HG03432 (cell line): ENCODE measurements around the gene MCUR1.

Source experiments
- ATAC-seq: cut with Tn5 transposase; IDR thresholded peaks from one replicate; pipeline ENCODE4 v1.9.1; 2021; ENCODE audit warnings: mild to moderate bottlenecking, moderate library complexity; ENCODE audit not compliant: unreplicated experiment

MCUR1 gene

DNA sequence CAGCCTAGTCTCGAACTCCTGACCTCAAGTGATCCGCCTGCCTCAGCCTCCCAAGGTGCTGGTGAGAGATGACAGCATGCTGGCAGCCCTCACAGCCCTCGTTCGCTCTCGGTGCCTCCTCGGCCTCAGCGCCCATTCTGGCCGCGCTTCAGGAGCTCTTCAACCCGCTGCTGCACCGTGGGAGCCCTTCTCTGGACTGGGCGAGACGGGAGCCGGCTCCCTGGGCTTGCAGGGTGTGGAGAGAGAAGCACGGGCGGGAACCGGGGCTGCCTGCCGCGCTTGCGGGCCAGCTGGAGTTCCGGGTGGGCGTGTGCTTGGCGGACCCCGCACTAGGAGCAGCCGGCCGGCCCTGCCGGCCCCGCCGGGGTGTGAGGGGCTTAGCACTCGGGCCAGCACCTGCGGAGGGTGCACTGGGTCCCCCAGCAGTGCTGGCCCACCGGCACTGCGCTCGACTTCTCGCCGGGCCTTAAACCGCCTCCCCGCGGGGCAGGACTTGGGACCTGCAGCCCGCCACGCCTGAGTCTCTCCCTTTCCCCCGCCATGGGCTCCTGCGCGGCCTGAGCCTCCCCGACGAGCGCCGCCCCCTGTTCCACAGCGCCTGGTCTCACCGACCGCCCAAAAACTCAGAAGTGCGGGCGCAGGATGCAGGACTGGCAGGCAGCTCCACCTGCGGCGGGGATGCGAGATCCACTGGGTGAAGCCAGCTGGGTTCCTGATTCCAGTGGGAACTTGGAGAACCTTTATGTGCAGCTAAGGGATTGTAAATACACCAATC lies 71.2 kb downstream of the MCUR1 start:
- no peak for ATAC-seq

DNA sequence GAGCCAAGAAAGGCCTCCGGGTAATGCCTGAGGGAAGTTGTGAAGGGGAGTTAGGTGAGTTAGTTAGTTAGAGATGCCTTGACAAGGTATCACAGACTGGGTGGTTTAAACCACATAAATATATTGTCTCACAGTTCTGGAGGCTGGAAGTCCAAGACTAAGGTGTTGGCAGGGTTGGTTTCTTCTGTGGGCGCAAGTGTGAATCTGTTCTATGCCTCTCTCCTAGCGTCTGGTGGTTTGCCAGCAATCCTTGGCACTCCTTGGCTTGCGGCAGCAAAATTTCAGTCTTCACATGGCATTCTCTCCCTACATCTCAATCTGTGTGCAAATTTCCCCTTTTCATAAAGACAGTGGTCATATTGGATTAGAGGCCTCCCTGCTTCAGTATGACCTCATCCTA lies 73.0 kb downstream of the MCUR1 start:
- ATAC-seq: no peak
